ENCODE results near the gene GRHL1.

DNA sequence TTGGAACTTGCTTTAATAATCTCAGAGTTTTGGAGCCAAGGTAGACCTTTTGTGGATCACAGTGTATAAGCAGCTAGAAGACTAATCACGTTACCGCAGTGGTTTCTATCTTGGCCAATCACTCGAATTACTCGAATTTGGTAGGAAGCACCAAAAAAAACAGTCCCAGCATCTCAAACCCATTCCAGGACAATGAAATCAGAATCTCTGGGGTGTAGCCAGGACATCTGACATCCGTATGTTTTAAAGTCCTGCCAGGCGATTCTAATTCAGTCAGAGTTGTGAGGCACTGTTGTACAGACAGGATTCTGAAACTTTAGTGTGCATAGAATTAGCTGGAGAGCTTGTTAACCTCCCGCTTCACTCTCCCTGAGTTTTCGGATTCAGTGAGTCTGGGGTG is 30.8 kb downstream of the GRHL1 start:
- TF ChIP-seq, protein P1, sequence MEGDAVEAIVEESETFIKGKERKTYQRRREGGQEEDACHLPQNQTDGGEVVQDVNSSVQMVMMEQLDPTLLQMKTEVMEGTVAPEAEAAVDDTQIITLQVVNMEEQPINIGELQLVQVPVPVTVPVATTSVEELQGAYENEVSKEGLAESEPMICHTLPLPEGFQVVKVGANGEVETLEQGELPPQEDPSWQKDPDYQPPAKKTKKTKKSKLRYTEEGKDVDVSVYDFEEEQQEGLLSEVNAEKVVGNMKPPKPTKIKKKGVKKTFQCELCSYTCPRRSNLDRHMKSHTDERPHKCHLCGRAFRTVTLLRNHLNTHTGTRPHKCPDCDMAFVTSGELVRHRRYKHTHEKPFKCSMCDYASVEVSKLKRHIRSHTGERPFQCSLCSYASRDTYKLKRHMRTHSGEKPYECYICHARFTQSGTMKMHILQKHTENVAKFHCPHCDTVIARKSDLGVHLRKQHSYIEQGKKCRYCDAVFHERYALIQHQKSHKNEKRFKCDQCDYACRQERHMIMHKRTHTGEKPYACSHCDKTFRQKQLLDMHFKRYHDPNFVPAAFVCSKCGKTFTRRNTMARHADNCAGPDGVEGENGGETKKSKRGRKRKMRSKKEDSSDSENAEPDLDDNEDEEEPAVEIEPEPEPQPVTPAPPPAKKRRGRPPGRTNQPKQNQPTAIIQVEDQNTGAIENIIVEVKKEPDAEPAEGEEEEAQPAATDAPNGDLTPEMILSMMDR (conservative IDR thresholded peaks at IDR 0.05; ENCODE audit: low read depth, low read length): no peak
- TF ChIP-seq EZH2 (IDR thresholded peaks at IDR 0.05; ENCODE audit: low read length, unreplicated experiment): no peak
- no peak for TF ChIP-seq EZH2phosphoT487 (IDR thresholded peaks at IDR 0.05; ENCODE audit: borderline replicate concordance, low read length)

Measured in PC-3 (cell line).